ENCODE data around the gene MYO1G. TPM values are rescaled to one million over a fixed set of nuclear protein-coding genes. Genes with fewer than 3 reads are reported as not detected.

Gene MYO1G
- total RNA-seq, 1 experiment from 2014 or later = 0.57 TPM

DNA sequence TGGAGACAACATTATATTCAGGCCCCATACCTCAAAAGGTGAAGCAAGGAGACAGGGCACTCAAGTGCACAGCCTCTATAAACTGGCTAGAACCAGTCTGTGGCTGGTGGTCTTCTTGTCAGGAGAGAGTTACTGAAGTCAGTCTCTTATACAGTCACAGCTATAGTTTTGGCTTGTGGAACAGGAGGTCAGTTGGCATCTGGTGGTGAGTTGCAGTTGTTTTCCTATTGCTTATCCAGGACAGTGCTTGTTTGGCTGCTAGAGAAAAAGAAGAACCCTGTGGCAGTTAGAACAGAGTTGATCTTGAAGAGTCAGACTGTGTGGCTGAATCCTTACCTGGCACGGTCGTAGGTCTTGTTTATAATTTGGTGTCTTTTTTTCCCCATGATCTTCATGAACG lies 38.4 kb upstream of the MYO1G start:
- no peak overlapping the region for H3T11ph ChIP-seq (ENCODE audit: low read length)
- no peaks in the 10 kb centered on the region for H3K27me3 ChIP-seq (ENCODE audit: insufficient read depth, low read length)
- H3K14ac ChIP-seq (ENCODE audit: insufficient read depth, low read length) = no peak overlapping the region
- H3K4me2 ChIP-seq (ENCODE audit: insufficient read depth, insufficient read length, low read length) = no peak overlapping the region
- H3K79me1 ChIP-seq (ENCODE audit: insufficient read depth, low read depth, low read length, poor library complexity, severe bottlenecking) = no peaks in the 10 kb centered on the region
- H3K27ac Mint-ChIP-seq = no peak overlapping the region; a peak in 1 of 7 replicates
- H3K36me3 Mint-ChIP-seq (ENCODE audit: insufficient read depth in 1 of 3, low read depth in 3 of 3) = peaks cover 14 to 22% (median 20%) of the 10 kb centered on the region in 3 experiments
- peaks cover 3% of the 10 kb centered on the region in 2 experiments for H3K4me1 Mint-ChIP-seq
- H3K9ac ChIP-seq (ENCODE audit: extremely low read depth, insufficient read length, low read length) = no peak overlapping the region
- no peaks in the 10 kb centered on the region for H3K27me3 Mint-ChIP-seq (ENCODE audit: low read depth)
- no peaks in the 10 kb centered on the region for H3K79me2 ChIP-seq (ENCODE audit: insufficient read depth, low read length)
- no peaks in the 10 kb centered on the region for H3K4me1 ChIP-seq (ENCODE audit: insufficient read depth, low read length)
- no peak overlapping the region for H2AK5ac ChIP-seq (ENCODE audit: insufficient read length, low read length)
- no peak overlapping the region for H3K56ac ChIP-seq (ENCODE audit: insufficient read length, low read depth, low read length)
- H2BK120ac ChIP-seq (ENCODE audit: low read depth, low read length, poor library complexity, severe bottlenecking) = no peak overlapping the region
- no peak for DNase-seq
- H3K23ac ChIP-seq (ENCODE audit: insufficient read length, low read depth, low read length) = no peak overlapping the region
- H2BK20ac ChIP-seq (ENCODE audit: low read depth, low read length, poor library complexity, severe bottlenecking) = no peak overlapping the region
- no peak overlapping the region for H2BK12ac ChIP-seq (ENCODE audit: insufficient read length, low read depth, low read length)
- H4K20me1 ChIP-seq (ENCODE audit: control insufficient read depth, insufficient read depth, insufficient read length) = no peaks in the 10 kb centered on the region
- no peaks in the 10 kb centered on the region for H3K9me3 ChIP-seq (ENCODE audit: control insufficient read depth, low read depth, low read length)
- no peak overlapping the region for H4K5ac ChIP-seq (ENCODE audit: insufficient read length, low read depth, low read length)
- no peak overlapping the region for H2BK15ac ChIP-seq (ENCODE audit: low read depth, low read length)
- TF ChIP-seq, protein P1, sequence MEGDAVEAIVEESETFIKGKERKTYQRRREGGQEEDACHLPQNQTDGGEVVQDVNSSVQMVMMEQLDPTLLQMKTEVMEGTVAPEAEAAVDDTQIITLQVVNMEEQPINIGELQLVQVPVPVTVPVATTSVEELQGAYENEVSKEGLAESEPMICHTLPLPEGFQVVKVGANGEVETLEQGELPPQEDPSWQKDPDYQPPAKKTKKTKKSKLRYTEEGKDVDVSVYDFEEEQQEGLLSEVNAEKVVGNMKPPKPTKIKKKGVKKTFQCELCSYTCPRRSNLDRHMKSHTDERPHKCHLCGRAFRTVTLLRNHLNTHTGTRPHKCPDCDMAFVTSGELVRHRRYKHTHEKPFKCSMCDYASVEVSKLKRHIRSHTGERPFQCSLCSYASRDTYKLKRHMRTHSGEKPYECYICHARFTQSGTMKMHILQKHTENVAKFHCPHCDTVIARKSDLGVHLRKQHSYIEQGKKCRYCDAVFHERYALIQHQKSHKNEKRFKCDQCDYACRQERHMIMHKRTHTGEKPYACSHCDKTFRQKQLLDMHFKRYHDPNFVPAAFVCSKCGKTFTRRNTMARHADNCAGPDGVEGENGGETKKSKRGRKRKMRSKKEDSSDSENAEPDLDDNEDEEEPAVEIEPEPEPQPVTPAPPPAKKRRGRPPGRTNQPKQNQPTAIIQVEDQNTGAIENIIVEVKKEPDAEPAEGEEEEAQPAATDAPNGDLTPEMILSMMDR (conservative IDR thresholded peaks at IDR 0.05) = no peak
- no peak overlapping the region for H3K18ac ChIP-seq (ENCODE audit: insufficient read length, low read depth, low read length)
- H3K23me2 ChIP-seq (ENCODE audit: insufficient read length, low read depth, low read length, poor library complexity, severe bottlenecking) = no peaks in the 10 kb centered on the region
- H3K4me3 Mint-ChIP-seq = no peak overlapping the region
- H3K27ac ChIP-seq (ENCODE audit: insufficient read length, low read depth, low read length) = no peak overlapping the region
- H4K8ac ChIP-seq (replicated peaks; ENCODE audit: insufficient read length, low read depth, low read length) = no peak overlapping the region
- peaks cover 6 to 10% of the 10 kb centered on the region in 2 experiments; a peak in 4 of 5 replicates for H3K9me3 Mint-ChIP-seq
- H2AFZ ChIP-seq (ENCODE audit: low read length) = no peak overlapping the region
- no peak overlapping the region for H3K4ac ChIP-seq (ENCODE audit: low read depth, low read length)
- no CpG with 5 or more reads among the region's 3 CpGs for WGBS (ENCODE audit: extremely low coverage, insufficient read length, low lambda C conversion rate)
- no peak overlapping the region for H2BK5ac ChIP-seq (ENCODE audit: insufficient read length, low read length)
- no peak overlapping the region for H4K91ac ChIP-seq (ENCODE audit: insufficient read length, low read depth, low read length)

Measured in H9 (cell line).